CD4-positive, alpha-beta T cell treated with Interleukin-21 for 1 hour (primary cell): ENCODE measurements around the gene PROX1.

Experiments
- DNase-seq: peaks from one replicate; pipeline ENCODE4 v3.0.0-alpha.2; 2020

Gene PROX1

DNA sequence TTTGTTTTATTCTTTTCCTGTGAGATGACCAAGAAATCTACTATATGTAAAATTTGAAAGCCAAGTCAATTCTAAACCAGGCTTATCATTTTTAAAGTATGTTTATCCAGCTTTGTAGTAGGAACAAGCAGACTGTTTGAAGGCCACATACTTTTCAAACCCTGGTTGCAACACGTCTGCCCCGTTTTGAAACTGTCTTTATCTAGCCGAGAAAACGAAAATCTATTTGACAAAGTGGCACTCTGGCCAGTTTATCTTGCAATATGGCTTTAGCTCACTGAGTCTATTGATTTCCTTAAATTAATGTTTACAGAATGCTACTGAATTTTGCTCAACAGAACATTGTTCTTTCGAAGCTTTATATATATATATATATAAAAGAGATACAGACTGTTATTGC, 39.7 kb downstream of the PROX1 start:
- no peak for DNase-seq

DNA sequence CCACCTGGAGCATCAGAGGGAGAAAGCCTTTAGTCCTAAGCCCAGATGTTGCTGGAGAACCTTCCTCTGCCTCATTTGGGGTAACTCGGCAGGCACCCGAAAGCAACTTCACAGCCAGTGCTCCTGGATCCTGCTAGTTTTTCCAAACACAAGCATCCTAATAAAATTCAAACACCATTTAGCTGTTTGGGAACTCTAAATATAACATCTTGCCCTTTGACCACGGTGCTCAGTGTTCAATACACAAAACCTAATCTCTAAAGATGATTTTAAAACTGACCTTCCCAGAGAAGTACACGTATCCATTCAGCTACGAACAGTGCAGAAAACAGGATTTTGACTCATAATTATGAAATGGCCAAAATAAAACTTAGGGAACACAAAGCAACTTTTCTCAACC, 40.3 kb downstream of the PROX1 start:
- no peak for DNase-seq

DNA sequence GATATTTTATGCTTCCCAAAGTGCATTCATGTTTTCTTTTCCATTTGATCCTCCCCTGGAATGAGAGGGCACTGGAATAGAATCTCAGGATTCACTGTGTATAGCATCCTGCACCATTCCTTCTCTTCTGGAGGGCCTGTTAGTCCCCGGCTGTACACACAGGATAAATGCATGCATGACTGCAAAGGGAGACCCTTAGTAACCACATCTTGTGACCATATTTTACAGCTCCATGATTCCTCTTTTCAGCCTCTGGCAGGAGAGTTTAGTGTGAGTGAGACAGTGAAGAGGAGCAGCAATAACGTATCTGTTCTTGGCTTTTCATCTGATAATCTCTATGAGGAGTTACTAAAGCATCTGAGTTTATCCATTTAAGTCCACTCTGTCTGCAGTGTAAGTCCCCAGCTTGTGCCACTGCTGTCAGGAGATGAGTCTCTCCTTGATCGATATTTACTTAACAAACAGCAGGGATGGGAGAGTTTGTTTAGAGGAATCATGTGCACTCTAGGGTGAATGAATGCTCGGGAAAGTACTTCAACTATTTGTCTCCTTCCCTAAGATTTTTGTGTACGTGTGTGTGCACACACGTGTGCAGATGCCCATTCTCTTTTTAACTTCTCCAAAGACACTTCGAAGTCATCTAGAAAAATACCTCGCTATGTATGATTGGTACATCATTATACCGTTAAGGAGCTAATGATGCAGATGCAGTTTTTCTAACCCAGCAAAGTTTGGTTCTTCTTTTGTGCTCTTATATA, 41.1 kb downstream of the PROX1 start:
- DNase-seq, result no peak

DNA sequence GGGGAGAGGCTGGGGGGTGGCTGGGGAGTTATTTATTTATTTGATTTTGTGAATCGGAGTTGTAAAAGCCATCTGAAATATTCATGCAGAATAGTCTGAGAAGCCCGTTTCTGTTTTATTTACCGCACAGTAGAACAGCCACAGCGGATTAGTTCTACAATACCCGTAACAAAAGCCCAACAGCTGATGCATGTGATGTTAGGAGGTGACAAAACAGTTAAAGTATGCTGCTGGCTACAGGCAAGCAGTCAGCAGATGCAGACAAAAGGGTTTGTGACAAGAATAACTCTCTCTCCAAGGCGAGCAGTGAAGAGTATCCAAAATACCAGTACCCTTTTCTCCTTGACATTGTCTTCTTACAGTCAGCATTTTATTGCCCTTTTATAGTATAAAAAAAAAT, 42.0 kb downstream of the PROX1 start:
- DNase-seq, result no peak

DNA sequence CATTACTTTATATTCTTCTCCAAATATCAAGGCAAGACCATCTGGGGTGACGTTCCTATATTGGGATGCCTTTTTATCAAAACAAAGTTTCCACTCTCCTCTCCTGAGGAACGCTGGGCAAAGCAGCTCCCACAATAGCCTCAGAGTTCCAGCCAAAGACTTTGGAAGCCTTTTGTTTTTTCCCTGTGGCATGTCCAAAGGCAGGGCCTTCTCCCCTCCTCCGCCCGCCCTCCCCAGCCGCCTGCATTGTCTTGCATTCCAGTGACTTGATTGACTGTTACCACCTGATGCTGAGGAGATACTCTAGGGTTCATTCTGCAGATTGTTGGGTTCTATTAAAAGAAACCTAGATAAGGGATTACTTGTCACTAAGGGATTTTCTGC, 43.5 kb downstream of the PROX1 start:
- DNase-seq, result no peak

DNA sequence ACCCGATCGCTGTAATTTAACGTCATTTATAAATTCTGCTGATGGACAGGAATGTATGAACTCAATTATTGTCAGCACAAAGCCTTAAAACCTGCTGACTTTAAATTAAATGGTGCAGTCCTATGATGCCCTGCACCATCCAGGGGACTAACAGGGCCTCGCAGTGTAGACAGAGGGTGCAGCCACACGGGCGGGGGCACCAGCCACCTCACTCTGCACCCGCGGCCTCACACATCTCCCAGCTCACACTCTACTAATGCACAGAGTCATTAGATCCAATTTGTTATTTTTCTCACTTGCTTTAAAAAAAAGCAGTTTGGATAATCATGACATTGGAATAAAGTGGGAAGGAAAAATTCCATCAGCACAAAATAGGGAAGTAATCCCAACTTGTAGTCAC, 49.7 kb downstream of the PROX1 start:
- DNase-seq, result no peak

DNA sequence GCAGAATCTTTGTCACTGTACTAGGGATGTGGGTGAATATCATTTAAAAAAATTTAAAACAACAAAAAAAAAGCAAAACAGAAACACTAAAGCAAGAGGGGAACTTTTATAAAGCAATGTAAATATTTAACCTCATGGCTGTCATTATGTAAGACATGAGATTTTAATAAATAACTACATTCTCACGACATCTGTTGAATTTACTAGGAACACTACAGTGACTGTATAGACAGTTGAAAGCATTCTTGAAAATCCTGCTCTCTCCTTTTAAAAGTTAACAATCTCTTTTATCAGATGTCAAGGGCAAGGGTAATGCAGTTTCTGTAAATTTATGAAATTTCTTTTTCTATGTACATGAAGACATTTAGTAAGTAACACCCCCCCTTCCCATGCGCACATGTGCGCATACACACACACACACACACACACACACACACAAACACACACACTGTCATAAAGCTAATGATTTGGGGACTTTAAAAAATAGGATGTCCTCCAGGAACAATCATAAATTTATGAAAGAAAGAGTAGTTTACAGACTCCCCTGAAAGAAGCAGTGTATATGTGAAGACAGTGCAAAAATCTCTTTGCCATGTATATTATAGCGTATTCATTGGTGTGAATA, 51.7 kb downstream of the PROX1 start:
- DNase-seq, result no peak

DNA sequence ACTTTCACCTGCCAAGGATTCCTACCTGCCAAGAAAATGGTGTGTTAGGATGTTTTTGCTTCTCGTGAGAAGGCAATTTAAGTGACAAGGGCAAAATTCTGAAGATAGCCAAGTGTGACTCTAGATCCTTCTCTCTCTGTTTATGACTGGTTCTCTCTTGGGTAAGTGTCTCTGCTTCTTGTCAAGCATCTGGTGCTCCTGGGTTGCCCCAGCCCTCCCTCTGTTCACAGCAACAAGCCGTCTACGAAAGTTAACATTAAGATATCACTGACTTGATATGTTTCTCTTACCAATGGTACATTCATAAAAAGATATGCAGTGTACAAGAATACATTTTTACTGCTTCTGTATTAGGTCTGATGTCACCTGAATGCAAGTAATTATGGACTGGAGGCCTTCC, 55.4 kb downstream of the PROX1 start:
- no peak for DNase-seq

DNA sequence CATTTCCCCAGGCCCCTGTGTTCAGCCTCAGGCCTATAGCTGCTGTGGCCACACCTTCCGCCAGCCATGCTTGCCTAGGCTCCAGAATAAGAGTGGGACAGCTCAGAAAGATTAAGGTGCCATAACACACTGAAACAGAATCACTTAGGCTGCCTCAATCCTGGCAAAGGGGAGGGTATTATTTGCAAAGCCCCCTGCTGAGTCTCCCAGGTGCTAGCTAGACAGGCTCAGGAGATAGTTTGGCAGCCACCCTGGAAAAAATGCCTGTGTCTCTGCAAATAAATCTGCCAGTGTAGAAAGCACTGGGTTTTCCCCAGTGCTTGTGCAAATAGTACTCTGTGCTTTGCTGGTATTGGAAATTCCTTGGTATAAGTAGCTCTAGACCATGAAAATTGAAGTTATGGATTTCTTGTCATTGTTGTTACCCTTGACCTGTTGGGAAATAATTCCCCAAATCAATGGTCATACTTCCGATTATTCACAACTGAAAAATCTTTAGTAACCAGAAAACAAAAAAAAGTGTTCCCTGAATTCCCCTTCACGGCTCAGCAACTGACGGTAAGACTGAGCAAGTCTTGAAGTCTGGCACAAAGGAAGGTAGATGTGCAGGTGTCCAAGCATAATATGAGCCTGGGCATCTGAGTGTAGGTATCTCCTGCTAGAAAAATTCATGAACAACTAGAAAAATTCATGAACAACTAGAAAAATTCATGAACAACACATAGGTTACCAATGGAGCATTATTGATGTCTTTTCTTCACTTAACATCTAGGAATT, 56.9 kb downstream of the PROX1 start:
- DNase-seq, result no peak

DNA sequence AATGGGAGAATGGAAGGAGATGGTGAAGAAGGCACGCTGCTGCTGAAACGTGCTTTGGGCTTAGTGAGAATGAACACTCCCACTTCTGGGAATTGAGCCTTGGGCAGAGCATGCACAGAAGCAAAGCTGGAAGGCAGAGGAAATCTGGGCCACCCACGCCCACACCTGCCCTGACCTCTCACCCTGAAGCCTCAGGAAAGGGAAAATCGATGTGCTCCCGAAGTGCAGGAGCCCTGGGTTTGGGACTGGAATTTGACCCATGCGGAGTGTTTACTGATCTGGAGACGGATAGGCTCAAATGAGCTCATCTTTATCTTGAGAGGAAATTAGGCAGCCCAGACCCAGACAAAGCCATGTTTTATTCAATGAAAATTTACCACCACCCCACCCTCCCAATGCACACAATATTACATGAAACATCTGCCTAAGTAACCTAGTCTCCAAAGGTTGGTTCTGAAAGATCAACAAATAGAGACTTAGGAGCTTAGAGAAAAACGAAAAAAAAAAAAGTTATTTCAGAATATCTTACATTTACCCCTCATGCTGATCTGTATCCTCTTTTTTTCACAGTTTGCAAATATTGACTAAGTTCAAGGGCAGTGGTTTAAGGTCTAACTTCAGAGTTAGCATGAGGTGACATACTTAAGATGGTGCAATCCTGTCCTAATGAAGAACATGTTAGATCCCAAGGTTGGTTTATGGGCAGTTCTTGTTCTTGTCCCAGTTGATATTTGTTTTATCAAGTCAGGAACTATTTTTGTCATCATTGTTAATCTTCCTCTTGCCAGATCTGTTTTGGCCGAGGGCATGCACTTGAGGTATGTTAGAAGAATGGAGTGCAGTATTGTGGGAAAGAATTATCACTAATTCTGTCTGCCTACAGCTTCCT, 63.0 kb downstream of the PROX1 start:
- DNase-seq, result no peak

DNA sequence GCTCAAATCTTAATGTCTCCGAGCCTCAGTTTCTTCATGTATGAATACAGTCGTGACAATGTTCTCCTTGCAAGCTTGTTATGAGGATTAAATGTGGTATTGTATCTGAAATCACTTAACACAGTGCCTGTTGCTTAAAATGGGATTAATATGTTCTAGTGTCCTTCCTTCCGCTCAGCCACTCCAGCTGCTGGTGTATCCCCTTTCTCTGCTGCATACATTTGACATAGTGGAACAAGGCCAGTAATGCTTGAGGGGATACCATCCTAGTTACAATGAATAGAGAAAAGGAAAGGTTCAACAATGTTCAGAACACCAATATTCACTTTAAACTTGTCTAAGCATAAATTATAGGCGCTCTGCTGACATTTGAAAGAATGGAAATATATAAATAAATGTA, 64.0 kb downstream of the PROX1 start:
- no peak for DNase-seq

DNA sequence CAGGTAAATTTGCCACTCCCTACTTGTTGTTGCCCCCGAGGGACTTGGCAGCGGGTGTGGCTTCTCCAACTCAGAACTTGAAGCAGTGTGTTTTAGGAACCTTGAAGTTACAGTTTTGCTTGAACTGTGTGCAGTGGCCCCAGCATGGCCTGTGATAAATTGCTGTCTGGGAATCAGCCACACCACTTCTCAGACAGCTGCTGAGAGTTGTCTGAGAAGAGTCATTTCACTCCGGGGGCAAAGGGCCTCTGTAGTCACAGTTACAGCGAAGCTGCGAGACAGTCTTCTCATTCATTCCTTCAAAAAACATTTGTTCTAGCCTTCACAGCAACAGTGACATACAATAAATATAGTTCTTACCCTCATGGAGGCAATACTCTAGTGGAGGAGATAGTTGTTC, 70.3 kb downstream of the PROX1 start:
- DNase-seq, result no peak

DNA sequence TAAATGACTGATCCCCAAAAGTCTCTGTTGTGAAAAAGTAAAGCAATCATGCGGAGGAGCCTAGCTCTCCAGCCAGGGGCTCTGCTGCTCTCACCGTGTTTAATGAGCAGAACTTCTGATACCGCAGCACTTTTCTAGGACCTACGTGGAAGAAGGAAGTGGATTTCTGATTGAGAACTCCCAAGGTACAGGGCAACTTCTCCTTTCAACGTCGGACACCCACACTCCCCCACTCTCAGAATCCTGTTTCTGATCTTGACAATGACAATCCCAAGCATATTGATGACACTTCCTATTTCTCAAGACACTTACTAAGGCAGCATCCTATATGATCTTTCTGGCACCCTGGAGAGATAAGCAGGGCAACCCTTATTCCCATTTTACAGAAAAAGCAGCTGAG, 78.4 kb downstream of the PROX1 start:
- no peak for DNase-seq

DNA sequence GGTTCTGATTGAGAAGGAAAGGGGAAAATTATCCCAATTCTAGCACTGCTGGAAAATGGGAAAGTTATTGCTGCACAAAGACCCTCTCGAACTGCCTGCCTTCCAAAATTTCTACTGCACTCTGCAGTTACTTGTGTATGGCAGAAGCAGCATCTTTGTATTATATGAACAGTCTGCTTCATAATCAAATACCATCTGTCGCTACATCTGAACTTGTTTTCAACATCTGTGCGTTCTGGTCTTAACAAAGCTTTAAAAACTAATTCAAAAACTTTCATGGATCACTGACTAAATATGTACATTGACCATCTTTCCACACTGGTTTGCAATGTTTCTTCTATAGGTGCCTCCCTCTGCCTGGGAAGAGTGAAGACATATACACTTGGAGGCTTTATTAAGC, 79.2 kb downstream of the PROX1 start:
- DNase-seq, result no peak

- DNase-seq, result no peak
Measured at GRCh38 chr1:214067397-214067796, 79.6 kb downstream of the PROX1 start.

- no peak for DNase-seq
Measured at GRCh38 chr1:214067853-214068703, 80.3 kb downstream of the PROX1 start.

- no peak for DNase-seq
Measured at GRCh38 chr1:214068979-214069378, 81.2 kb downstream of the PROX1 start.

DNA sequence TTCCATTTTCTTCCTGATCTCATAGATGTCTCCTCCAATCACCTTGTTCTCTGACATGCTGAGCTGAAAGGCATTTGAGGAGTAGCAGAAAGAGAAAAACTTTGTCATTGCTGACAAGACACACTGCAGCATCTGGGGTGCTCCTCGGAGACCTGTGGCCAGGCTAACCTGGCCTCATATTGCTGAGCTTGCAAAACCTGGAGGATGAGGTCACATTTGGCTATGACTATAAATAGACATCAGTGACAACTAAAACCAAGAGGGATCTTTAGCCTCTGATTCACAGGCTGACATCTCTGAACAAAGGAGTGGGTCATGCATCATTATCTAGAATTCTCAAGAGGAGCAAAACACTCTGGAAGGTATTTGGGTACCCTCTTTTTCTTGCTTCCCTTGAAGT, 83.7 kb downstream of the PROX1 start:
- DNase-seq, result no peak

- DNase-seq, result no peak
Measured at GRCh38 chr1:214072426-214073157, 84.8 kb downstream of the PROX1 start.

DNA sequence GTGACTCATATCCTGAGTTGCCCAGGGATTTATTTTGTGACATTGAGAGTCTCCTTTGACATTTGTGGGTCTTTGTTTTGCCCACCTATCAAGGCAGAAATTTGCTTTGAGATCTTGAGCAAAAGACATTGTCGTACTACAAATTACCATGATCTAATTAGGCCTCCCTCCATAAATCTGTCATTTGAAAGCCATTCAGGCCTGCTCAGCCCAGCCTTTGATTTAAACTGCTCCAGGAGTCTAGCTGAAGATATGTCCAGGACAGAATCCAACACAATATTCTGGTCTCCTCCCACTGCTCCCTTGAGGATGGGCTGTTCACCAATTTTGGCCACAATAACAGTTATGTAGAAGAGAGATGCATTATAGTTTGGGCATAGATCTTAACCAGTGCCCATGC, 86.7 kb downstream of the PROX1 start:
- DNase-seq, result no peak

GRCh38 chr1:214075305-214075998, 87.7 kb downstream of the PROX1 start:
- no peak for DNase-seq
